HepG2 (cell line): Measurements from ENCODE around the gene IGFALS. TPM values are rescaled to one million over a fixed set of nuclear protein-coding genes. Genes with fewer than 3 reads are reported as not detected.

ENCODE experiments used
- ATAC-seq: fragments of 200-7000 bp; cut with Tn5 transposase; 3 replicates; pipeline ENCODE4 v1.9.1; 2020; ENCODE audit warnings: mild to moderate bottlenecking, moderate library complexity
- BruUV-seq: library from RNA; stranded (reverse); fragments of 400-500 nt; replicated peaks from 2 replicates; lab custom pipeline; 2021; lab: Mats Ljungman, UMichigan
- CTCF ChIA-PET: fragments of 300-600 bp; formaldehyde crosslinking; extraction: SDS; loops from one replicate; lab custom pipeline; 2021; ENCODE audit warnings: low total read pairs, inconsistent platforms, low intra/inter-chr PET ratio; lab: Yijun Ruan, JAX
- POLR2A ChIA-PET: fragments of 350-600 bp; sonication (Branson Sonifier 250); formaldehyde crosslinking; loops from one replicate; lab custom pipeline; 2020; ENCODE audit warnings: antibody characterized with exemption, inconsistent platforms; lab: Yijun Ruan, JAX
- DNase-seq: peaks from one replicate; pipeline ENCODE4 v3.0.0-alpha.2; 2015; ENCODE audit warnings: low spot score
- FAIRE-seq: peaks from 3 replicates; lab custom pipeline; 2011; peaks lifted over from hg19 to GRCh38; lab: Jason Lieb, UNC
- H2AFZ ChIP-seq: one replicate; pipeline ENCODE4 v1.6.1; 2011; ENCODE audit warnings: low read length, inconsistent platforms
- H3K27ac ChIP-seq: fragments of 300-600 bp; 3 replicates; pipeline ENCODE4 v1.8.0; 2011; ENCODE audit warnings: mixed run types, mild to moderate bottlenecking, mixed read lengths, low read length, inconsistent platforms; ENCODE audit not compliant: insufficient read depth; ENCODE audit errors: extremely low read length
- H3K27me3 ChIP-seq, 2 experiments: fragments of 200-600 bp in 1 of 2; 2 replicates in 1 of 2; 3 replicates in 1 of 2; pipeline versions ENCODE4 v1.6.0 to v1.8.0; 2011; ENCODE audit warnings: low read length in 2 of 2, mild to moderate bottlenecking in 2 of 2, moderate library complexity in 2 of 2, inconsistent platforms in 1 of 2; ENCODE audit not compliant: insufficient read depth in 2 of 2, control insufficient read depth in 1 of 2
- H3K36me3 ChIP-seq, 2 experiments: fragments of 200-600 bp in 1 of 2; replicated peaks in 1 of 2; 2 replicates in 1 of 2; 3 replicates in 1 of 2; pipeline versions ENCODE4 v1.5.1 to v1.8.0; 2011; ENCODE audit warnings: low read length in 2 of 2, inconsistent platforms in 1 of 2; ENCODE audit not compliant: insufficient read depth in 2 of 2, control insufficient read depth in 1 of 2
- H3K4me1 ChIP-seq: 2 replicates; pipeline ENCODE4 v1.5.1; 2012; ENCODE audit warnings: low read length, inconsistent platforms; ENCODE audit not compliant: insufficient read depth
- H3K4me2 ChIP-seq: 2 replicates; pipeline ENCODE4 v1.6.0; 2011; ENCODE audit warnings: low read depth, low read length, inconsistent platforms
- H3K4me3 ChIP-seq, 3 experiments: fragments of 200-600 bp in 1 of 3; sonication (generic), shearing (Covaris generic) in 1 of 3; replicated peaks in 1 of 3; 2 replicates each; pipeline ENCODE4 v1.5.1; 2011 to 2016; ENCODE audit warnings: low read length in 3 of 3, inconsistent platforms in 2 of 3, low read depth in 2 of 3, mild to moderate bottlenecking in 2 of 3, control low read depth in 1 of 3, mixed read lengths in 1 of 3; ENCODE audit not compliant: insufficient read depth in 1 of 3
- H3K79me2 ChIP-seq: one replicate; pipeline ENCODE4 v1.6.1; 2011; ENCODE audit warnings: low read length, inconsistent platforms; ENCODE audit not compliant: insufficient read depth
- H3K9ac ChIP-seq: 2 replicates; pipeline ENCODE4 v1.6.0; 2011; ENCODE audit warnings: mild to moderate bottlenecking, low read depth, low read length, inconsistent platforms; ENCODE audit not compliant: insufficient read depth
- H3K9me3 ChIP-seq: 2 replicates; pipeline ENCODE4 v1.5.1; 2012; ENCODE audit warnings: mild to moderate bottlenecking, low read length
- H4K20me1 ChIP-seq: 2 replicates; pipeline ENCODE4 v1.6.0; 2011; ENCODE audit warnings: inconsistent platforms, mild to moderate bottlenecking, low read length, moderate library complexity; ENCODE audit not compliant: insufficient read depth
- AGO2 ChIP-seq: fragments of 200-400 bp; formaldehyde crosslinking; optimal IDR thresholded peaks from 2 replicates; pipeline ENCODE3; 2017; ENCODE audit warnings: mild to moderate bottlenecking, low read depth, low read length, moderate library complexity
- DMAP1 ChIP-seq: IDR thresholded peaks from 2 replicates; pipeline ENCODE4 v1.6.1; 2016
- NONO ChIP-seq, 2 experiments: fragments of 450-650 bp in 1 of 2; sonication (generic) in 1 of 2; formaldehyde crosslinking in 1 of 2; IDR thresholded peaks in 1 of 2; conservative IDR thresholded peaks in 1 of 2; 2 replicates each; pipeline versions ENCODE4 v1.6.1 to v1.8.0; 2017 to 2022; ENCODE audit warnings: mild to moderate bottlenecking in 1 of 2, missing genetic modification reagents in 1 of 2, moderate library complexity in 1 of 2
- NRL ChIP-seq: sonication (generic); formaldehyde crosslinking; IDR thresholded peaks from 2 replicates; pipeline ENCODE4 v1.5.0; 2020; ENCODE audit warnings: missing genetic modification reagents, mild to moderate bottlenecking, moderate library complexity, borderline replicate concordance
- PTBP1 ChIP-seq: fragments of 200-400 bp; formaldehyde crosslinking; IDR thresholded peaks from 2 replicates; pipeline ENCODE4 v1.6.1; 2018; ENCODE audit warnings: low read length, low read depth; ENCODE audit not compliant: poor library complexity, severe bottlenecking
- ZBTB37 ChIP-seq: sonication (generic); formaldehyde crosslinking; IDR thresholded peaks from 2 replicates; pipeline ENCODE4 v1.4.0; 2020; ENCODE audit warnings: mild to moderate bottlenecking, missing genetic modification reagents
- ZFY ChIP-seq: sonication (generic); formaldehyde crosslinking; IDR thresholded peaks from 2 replicates; pipeline ENCODE4 v1.4.0; 2020; ENCODE audit warnings: missing genetic modification reagents
- ZNF644 ChIP-seq: IDR thresholded peaks from 2 replicates; pipeline ENCODE4 v1.6.1; 2016; ENCODE audit warnings: low read depth
- ZNF7 ChIP-seq: IDR thresholded peaks from 2 replicates; pipeline ENCODE4 v1.6.1; 2016; ENCODE audit warnings: missing biosample characterization, missing genetic modification reagents
- ZNF776 ChIP-seq: sonication (generic); formaldehyde crosslinking; IDR thresholded peaks from 2 replicates; pipeline ENCODE4 v1.4.0; 2020; ENCODE audit warnings: mild to moderate bottlenecking, missing genetic modification reagents
- WGBS: methylation state at CpG from one replicate; pipeline ENCODE4 v1.1.6; 2017; ENCODE audit warnings: low lambda C conversion rate; 5-methylcytosine and 5-hydroxymethylcytosine counted together
- in situ Hi-C: cut with HindIII; loops from 2 replicates; pipeline ENCODE4 v1.10.0; 2017; ENCODE audit warnings: low pct_unique_long_range_greater_than_20kb; ENCODE audit not compliant: extremely low pct_ligation_motif_present
- intact Hi-C: fragments of 100-400 bp; cut with micrococcal nuclease; formaldehyde crosslinking; loops from one replicate; pipeline ENCODE4 v1.10.0; 2022; ENCODE audit not compliant: unreplicated experiment
- polyA plus RNA-seq, 8 experiments: library from polyadenylated mRNA; depleted of rRNA in 3 of 8; stranded (reverse) in 7 of 8; unstranded in 1 of 8; fragments of >200 nt; fragmentation: Illumina TruSeq in 4 of 8; extraction: Trizol in 4 of 8; gene quantifications; 2 replicates each; pipeline versions ENCODE4 v1.2.1 to v1.2.3, GENCODE V29; 2011 to 2016; ENCODE audit warnings: low read depth in 4 of 8, missing spikeins in 1 of 8, mixed read lengths in 1 of 8; ENCODE audit not compliant: insufficient read depth in 1 of 8
- total RNA-seq, 5 experiments: library from RNA; depleted of rRNA; stranded (reverse); fragments of >200 nt; fragmentation: Illumina TruSeq; extraction: Trizol; gene quantifications; 2 replicates each; pipeline ENCODE4 v1.2.3, GENCODE V29; 2016; ENCODE audit warnings: low read depth in 1 of 5

IGFALS gene
- total and polyA plus RNA-seq, 2 of the 13 experiments (the other 11 are each of a cell fraction or from before 2014, with no cell fraction given): 0.34 to 2.4 TPM

GRCh38 chr16:1776672-1776955 is 16.9 kb downstream of the IGFALS start:
- in situ Hi-C loops: no loop called here
- Histone ChIP-seq H3K4me1 (peaks cover 24% of the 10 kb centered on the region), H3K9ac (no peak overlapping the region)

GRCh38 chr16:1775846-1776671 is 17.4 kb downstream of the IGFALS start:
- Histone ChIP-seq H3K9ac (no peak overlapping the region), H4K20me1 (no peaks in the 10 kb centered on the region), H3K27ac (no peak overlapping the region), H2AFZ (no peak overlapping the region), H3K4me2 (no peak overlapping the region), H3K36me3 (peaks cover 5 to 13% of the 10 kb centered on the region in 2 experiments; a peak in 3 of 5 replicates), H3K79me2 (peaks cover 30% of the 10 kb centered on the region), H3K4me1 (peaks cover 20% of the 10 kb centered on the region), H3K27me3 (no peaks in the 10 kb centered on the region; a peak in 2 of 5 replicates), H3K9me3 (no peaks in the 10 kb centered on the region)
- 94% methylated on average over 9 of the region's 28 CpGs for WGBS
- CTCF ChIA-PET: no interaction called here
- ATAC-seq (no peak), DNase-seq (no peak), FAIRE-seq (no peak)
- POLR2A ChIA-PET: interaction anchor here (3.8 kb wide), 1 partner anchor 48 kb away, joined by 10 read pairs; no protein-coding TSS in a partner anchor
- no TSS peak for BruUV-seq
- in situ Hi-C loops: no loop called here
- intact Hi-C loops: no loop called here
- TF ChIP-seq AGO2 (peak; percentile 16), ZFY (no peak), NONO (IDR thresholded peaks at IDR 0.05) (no peak), NONO (CRISPR knock-in tag; conservative IDR thresholded peaks at IDR 0.05) (0 out of 2 replicates have a peak, but pooled peaks have one; percentile 1), DMAP1 (CRISPR knock-in tag) (no peak)
- TF ChIP-seq, all 625 proteins: peak for 2
- no peak overlapping the region for H3K4me3 ChIP-seq

More at GRCh38 chr16:1776672-1776955, 16.9 kb downstream of the IGFALS start:
- WGBS: 96% methylated on average over 13 of the region's 13 CpGs
- Histone ChIP-seq H4K20me1 (no peaks in the 10 kb centered on the region), H3K36me3 (peaks cover 5 to 13% of the 10 kb centered on the region in 2 experiments; a peak in 3 of 5 replicates), H3K79me2 (peaks cover 30% of the 10 kb centered on the region), H3K27me3 (no peaks in the 10 kb centered on the region; a peak in 2 of 5 replicates), H3K9me3 (no peaks in the 10 kb centered on the region), H3K4me2 (no peak overlapping the region), H2AFZ (no peak overlapping the region), H3K4me3 (no peak overlapping the region), H3K27ac (no peak overlapping the region)
- DNase-seq (no peak), FAIRE-seq (no peak), ATAC-seq (no peak)
- ChIA-PET CTCF (no interaction called here), POLR2A (interaction anchor here (3.8 kb wide), 1 partner anchor 47 kb away, joined by 10 read pairs; no protein-coding TSS in a partner anchor)
- intact Hi-C loops: no loop called here
- no peak for TF ChIP-seq NRL (CRISPR knock-in tag)
- TF ChIP-seq ZNF644 (CRISPR knock-in tag): no peak
- no peak for TF ChIP-seq ZNF7 (CRISPR knock-in tag)
- no peak for TF ChIP-seq ZNF776
- no peak for TF ChIP-seq ZBTB37 (CRISPR knock-in tag)
- no peak for TF ChIP-seq PTBP1
- BruUV-seq: no TSS peak
